Inflammatory macrophage treated with lipopolysaccharide for 4 hours (primary cell): ENCODE data around the gene AKT3.
"Not testable (repeated sequence)": the region's sequence is repeated elsewhere in the genome, so short reads cannot be mapped to it uniquely, and the experiment has no call there.

ENCODE experiments used
- DNase-seq: peaks from one replicate; pipeline ENCODE4 v3.0.0-alpha.2; 2020

The AKT3 gene

DNA sequence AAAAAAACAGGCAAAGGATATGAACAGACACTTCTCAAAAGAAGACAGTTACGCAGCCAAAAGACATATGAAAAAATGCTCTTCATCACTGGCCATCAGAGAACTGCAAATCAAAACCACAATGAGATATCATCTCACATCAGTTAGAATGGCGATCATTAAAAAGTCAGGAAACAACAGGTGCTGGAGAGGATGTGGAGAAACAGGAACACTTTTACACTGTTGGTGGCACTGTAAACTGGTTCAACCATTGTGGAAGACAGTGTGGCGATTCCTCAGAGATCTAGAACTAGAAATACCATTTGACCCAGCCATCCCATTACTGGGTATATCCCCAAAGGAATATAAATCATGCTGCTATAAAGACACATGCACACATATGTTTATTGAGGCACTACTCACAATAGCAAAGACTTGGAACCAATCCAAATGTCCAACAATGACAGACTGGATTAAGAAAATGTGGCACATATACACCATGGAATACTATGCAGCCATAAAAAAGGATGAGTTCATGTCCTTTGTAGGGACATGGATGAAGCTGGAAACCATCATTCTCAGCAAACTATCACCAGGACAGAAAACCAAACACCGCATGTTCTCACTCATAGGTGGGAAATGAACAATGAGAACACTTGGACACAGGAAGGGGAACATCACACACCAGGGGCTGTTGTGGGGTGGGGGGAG is 77.5 kb downstream of the AKT3 start:
- DNase-seq, result not testable (repeated sequence)

DNA sequence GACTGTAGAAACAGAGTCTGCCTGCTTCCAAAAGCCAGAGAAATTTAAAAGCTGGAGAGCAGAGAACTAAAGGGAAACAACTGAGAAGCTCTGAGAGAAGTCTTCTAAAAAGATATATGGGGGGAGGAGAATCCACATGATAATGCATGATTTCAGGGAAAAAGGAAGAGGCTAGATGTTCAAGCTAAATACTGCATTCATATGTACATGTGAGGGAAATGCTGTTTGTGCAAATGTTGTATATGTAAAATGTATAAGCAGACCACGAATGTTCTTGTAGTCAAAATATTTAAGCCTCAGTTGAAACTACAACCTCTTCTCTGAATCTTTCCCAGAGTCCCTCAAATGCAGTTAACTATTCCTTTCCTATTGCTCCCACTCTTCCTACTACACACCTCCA is 79.2 kb downstream of the AKT3 start:
- no peak for DNase-seq

- DNase-seq, result no peak
These were observed 84.4 kb downstream of the AKT3 start for GRCh38 chr1:243765676-243766075.

DNA sequence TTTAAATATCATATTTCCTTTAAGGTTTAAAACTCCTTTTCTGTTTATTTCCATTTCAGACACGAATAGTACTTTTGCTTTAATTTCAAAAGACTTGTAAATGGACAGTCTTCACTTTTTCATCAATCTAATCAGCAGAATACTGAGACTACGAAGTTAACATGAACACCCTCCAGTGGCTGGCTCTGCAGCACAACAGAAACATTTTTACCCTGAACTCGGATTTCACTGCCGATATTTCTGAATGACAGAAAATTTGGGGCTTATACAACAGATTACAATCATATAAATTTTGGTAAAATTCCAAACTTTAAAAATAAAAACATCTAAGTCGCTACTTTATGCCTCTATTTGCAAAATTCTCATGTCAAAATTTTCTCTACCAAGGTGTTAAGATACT is 86.2 kb downstream of the AKT3 start:
- DNase-seq, result no peak

GRCh38 chr1:243758647-243759046 is 91.4 kb downstream of the AKT3 start:
- DNase-seq, result no peak

DNA sequence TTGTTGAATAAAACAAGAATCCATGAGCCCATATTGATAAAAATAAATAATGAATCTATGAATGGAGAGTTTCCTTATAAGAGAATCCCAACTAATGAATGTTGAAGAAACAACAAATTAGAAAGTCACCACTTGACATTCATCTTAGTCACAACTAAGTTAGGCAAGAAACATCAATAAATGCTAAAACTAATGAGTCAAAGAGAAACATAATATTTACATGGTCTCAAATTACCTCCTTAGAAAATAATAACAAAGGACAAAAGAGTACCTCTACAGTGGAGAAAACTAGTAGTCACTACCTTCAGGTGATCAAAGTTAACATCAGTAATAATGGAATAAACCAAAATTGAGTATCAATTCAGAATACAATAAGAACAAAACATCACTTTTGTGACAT is 93.5 kb downstream of the AKT3 start:
- no peak for DNase-seq

DNA sequence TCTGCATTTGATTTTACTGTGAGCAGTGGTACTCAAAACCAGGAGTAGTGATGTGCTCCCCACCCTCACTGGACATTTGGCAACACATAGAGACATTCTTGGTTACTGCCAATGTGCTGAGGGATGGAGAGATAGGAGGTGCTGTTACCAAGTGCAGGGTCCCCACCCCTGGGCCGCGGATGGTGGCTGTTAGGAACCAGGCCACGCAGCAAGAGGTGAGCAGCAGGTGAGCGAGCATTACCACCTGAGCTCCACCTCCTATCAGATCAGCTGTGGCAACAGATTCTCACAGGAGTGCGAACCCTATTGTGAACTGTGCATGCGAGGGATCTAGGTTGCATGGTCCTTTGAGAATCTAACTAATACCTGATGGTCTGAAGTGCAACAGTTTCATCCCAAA is 95.7 kb downstream of the AKT3 start:
- no peak for DNase-seq

- no peak for DNase-seq
These were observed 98.5 kb downstream of the AKT3 start for GRCh38 chr1:243751506-243751905.

GRCh38 chr1:243748706-243749283 is 101.2 kb downstream of the AKT3 start:
- peak; percentile 77 for DNase-seq

- no peak for DNase-seq
These were observed 101.8 kb downstream of the AKT3 start for GRCh38 chr1:243748227-243748626.

DNA sequence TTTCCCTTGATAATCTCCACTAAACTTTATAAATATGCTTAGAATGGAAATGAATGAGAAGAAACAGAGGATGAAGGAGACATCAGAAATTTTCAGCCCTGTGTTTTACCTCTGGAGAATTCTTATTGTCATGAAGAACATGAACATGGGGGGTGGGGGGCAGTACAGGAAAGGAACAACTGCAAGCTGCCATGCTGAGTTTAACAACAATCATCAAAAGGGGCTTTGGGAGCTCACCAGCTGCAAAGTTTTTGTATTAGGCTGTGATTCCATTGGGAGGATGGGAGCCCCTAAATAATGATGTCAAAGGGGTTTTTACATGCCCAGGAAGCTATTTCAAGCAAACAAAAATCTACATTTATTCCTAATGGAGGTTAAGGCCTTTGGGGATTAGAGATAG is 103.3 kb downstream of the AKT3 start:
- no peak for DNase-seq

DNA sequence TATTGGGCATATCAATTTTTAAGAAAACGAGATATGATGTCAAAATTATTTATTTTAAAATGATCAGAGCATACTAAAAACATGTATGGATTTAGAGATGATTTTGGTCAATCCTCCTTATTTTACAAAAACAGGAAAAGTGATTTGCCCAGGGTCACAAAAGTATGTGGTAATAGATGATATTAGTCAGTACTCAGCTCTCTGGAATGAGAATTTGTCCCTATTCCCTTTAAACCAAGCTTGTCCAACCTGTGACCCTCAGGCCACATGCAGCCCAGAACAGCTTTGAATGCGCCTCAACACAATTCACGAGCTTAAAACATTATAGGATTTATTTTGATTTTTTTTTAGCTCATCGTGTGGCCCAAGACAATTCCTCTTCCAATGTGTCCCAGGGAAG is 104.7 kb downstream of the AKT3 start:
- peak; percentile 21 for DNase-seq

DNA sequence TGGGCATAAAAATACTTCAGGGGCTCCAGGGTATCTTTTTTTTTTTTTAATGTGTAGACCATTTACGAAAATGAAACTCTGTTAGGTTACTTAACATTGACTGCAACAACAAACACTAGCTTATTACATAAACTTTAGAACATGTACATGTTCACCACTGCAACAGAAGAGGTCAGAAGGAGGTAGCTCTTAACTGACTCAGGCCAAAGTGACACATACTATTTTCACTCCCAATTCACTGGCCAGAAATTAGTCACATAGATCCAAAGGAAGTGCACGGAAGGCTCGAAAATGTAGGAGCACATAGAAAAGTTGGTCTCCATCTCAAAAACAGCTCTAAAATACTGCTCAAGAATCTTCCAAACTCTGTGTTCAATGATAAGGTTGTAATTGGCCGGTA is 107.2 kb downstream of the AKT3 start:
- DNase-seq, result peak; percentile 43

- DNase-seq, result no peak
These were observed 109.6 kb downstream of the AKT3 start for GRCh38 chr1:243740255-243740999.

GRCh38 chr1:243739335-243740003 is 110.6 kb downstream of the AKT3 start:
- DNase-seq, result no peak

GRCh38 chr1:243738020-243738419 is 112.0 kb downstream of the AKT3 start:
- DNase-seq, result no peak

- DNase-seq, result no peak
These were observed 114.6 kb downstream of the AKT3 start for GRCh38 chr1:243735457-243735856.

DNA sequence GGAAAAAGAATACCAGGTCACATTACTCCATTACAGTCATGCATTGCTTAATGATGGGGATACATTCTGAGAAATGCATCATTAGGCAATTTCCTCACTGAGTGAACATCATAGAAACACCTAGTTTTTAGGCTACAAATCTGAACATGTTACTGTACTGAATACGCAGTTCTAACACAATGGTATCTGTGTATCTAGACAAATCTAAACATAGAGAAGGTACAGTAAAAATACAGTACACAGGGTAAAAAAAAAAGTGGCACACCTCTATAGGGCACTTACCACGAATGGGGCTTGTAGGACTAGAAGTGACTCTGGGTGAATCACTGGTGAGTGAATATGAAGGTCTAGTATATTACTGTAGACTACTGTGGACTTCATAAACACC is 115.7 kb downstream of the AKT3 start:
- peak; percentile 76 for DNase-seq

- DNase-seq, result no peak
These were observed 116.3 kb downstream of the AKT3 start for GRCh38 chr1:243733670-243734307.

- DNase-seq, result no peak
These were observed 117.4 kb downstream of the AKT3 start for GRCh38 chr1:243732637-243733036.

GRCh38 chr1:243731974-243732625 is 117.9 kb downstream of the AKT3 start:
- DNase-seq, result peak; percentile 58

DNA sequence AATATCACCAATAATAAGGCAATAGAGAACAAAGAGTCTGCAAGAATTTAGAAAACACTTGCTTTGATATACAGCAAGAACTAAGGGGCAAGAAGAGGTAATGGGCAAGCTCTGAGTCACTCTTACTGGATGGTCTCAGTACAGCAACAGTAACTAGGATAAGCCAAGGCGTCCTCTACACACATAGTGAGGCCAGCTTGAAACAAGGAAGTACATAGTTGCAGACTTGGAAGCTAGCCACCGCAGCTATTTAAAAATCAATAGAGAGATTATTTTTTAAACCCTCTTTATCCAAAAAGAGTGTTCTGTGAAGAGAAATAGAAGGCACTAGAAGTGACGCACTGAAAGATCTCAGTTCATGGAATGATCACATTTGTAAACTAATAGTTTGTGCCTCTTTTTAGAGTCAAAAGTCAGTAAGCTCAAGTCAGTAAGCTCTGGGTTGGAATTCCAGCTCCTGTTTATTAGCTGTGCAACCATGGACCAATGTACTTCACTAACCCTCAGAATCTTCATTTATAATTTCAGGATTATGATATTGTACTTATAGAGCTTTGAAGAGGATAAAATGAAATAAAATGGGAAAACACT is 118.6 kb downstream of the AKT3 start:
- DNase-seq, result peak; percentile 79
